Measurements from ENCODE around the gene SLC10A4. TPM values are rescaled to one million over a fixed set of nuclear protein-coding genes. Genes with fewer than 3 reads are reported as not detected.

SLC10A4 gene
- total RNA-seq, 1 experiment from 2014 or later: not detected

GRCh38 chr4:48526406-48526805, 43.3 kb downstream of the SLC10A4 start:
- no peak for DNase-seq (ENCODE audit: low read depth)
- in situ Hi-C loops (cut with HindIII; ENCODE audit: low pct_unique_long_range_greater_than_20kb, low sequenced_read_pairs): no loop called here

DNA sequence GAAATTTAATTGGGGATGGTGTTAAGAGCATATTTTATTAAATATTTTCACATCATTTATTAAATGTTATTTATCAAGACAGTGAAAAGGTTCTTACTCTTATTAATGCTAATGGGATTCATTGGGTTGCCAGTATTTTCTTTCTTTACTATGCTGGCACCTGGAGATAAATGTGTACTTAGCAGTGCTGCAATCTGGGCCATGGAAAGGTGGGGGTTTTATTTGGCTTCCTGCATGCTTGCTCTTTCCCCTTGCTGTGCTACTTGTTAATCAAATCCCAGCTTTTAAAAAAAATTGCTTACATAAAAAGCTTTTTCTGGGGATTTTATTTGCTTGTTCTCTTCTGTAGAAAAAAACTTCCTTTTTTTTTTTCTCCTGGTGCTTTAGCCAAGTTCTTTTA, 55.2 kb downstream of the SLC10A4 start:
- in situ Hi-C loops (cut with HindIII; ENCODE audit: low pct_unique_long_range_greater_than_20kb, low sequenced_read_pairs): no loop called here
- no peak for DNase-seq (ENCODE audit: low read depth)

Other genes starting within 250 kb of the SLC10A4 start
- 3.6 and 3.7 TPM in 2 replicates for gene TEC, start 213.5 kb upstream of the SLC10A4 start, total RNA-seq (2014; rRNA removed; shearing (Covaris generic); ENCODE audit: low replicate concordance)
- 24.7 and 115 TPM in 2 replicates for gene SLAIN2, start 141.8 kb upstream of the SLC10A4 start, total RNA-seq (2014; rRNA removed; shearing (Covaris generic); ENCODE audit: low replicate concordance)
- not detected in 2 replicates for gene ZAR1, start 6.9 kb downstream of the SLC10A4 start, total RNA-seq (2014; rRNA removed; shearing (Covaris generic); ENCODE audit: low replicate concordance)